ENCODE measurements around the gene ZNF445.
A peak's percentile ranks its signal among the peaks of the same experiment; 100 is the strongest.
"Not testable (repeated sequence)": the region's sequence is repeated elsewhere in the genome, so short reads cannot be mapped to it uniquely, and the experiment has no call there.

The ZNF445 gene

GRCh38 chr3:44464920-44465319, 12.6 kb downstream of the ZNF445 start:
- H3K4me3 Mint-ChIP-seq = not testable (repeated sequence)

GRCh38 chr3:44464509-44464908, 13.0 kb downstream of the ZNF445 start:
- H3K9me3 Mint-ChIP-seq = peaks cover 19% of the 10 kb centered on the region
- no peak overlapping the region for H3K4me3 Mint-ChIP-seq
- H3K4me1 Mint-ChIP-seq (ENCODE audit: low read depth) = peaks cover 8% of the 10 kb centered on the region
- H3K27ac Mint-ChIP-seq = no peak overlapping the region
- no peaks in the 10 kb centered on the region for H3K27me3 Mint-ChIP-seq
- H3K36me3 Mint-ChIP-seq (ENCODE audit: low read depth) = peaks cover 59% of the 10 kb centered on the region

More at GRCh38 chr3:44464920-44465319, 12.6 kb downstream of the ZNF445 start:
- H3K9me3 Mint-ChIP-seq = peaks cover 18% of the 10 kb centered on the region
- H3K36me3 Mint-ChIP-seq (ENCODE audit: low read depth) = peaks cover 59% of the 10 kb centered on the region
- not testable (repeated sequence) for H3K4me1 Mint-ChIP-seq (ENCODE audit: low read depth); H3K27me3 Mint-ChIP-seq; H3K27ac Mint-ChIP-seq

- H3K4me3 Mint-ChIP-seq; H3K27ac Mint-ChIP-seq; H3K4me1 Mint-ChIP-seq (ENCODE audit: low read depth); H3K27me3 Mint-ChIP-seq: not testable (repeated sequence)
- Mint-ChIP-seq H3K36me3 (ENCODE audit: low read depth) (peaks cover 80% of the 10 kb centered on the region), H3K9me3 (peaks cover 22% of the 10 kb centered on the region)
Measured at GRCh38 chr3:44460050-44460449, 17.4 kb downstream of the ZNF445 start.

- Mint-ChIP-seq H3K4me1 (ENCODE audit: low read depth) (no peaks in the 10 kb centered on the region), H3K4me3 (no peak overlapping the region), H3K36me3 (ENCODE audit: low read depth) (peaks cover 66% of the 10 kb centered on the region), H3K27ac (no peak overlapping the region), H3K27me3 (no peaks in the 10 kb centered on the region), H3K9me3 (peaks cover 9% of the 10 kb centered on the region)
Measured at GRCh38 chr3:44455318-44455717, 22.2 kb downstream of the ZNF445 start.

GRCh38 chr3:44454258-44454657, 23.2 kb downstream of the ZNF445 start:
- H3K4me3 Mint-ChIP-seq = no peak overlapping the region
- H3K27ac Mint-ChIP-seq = no peak overlapping the region
- peaks cover 66% of the 10 kb centered on the region for H3K36me3 Mint-ChIP-seq (ENCODE audit: low read depth)

GRCh38 chr3:44451441-44451840, 26.0 kb downstream of the ZNF445 start:
- no peaks in the 10 kb centered on the region for H3K4me1 Mint-ChIP-seq (ENCODE audit: low read depth)
- no peaks in the 10 kb centered on the region for H3K27me3 Mint-ChIP-seq
- H3K36me3 Mint-ChIP-seq (ENCODE audit: low read depth) = peaks cover 79% of the 10 kb centered on the region
- no peak overlapping the region for H3K4me3 Mint-ChIP-seq
- peaks cover 20% of the 10 kb centered on the region for H3K9me3 Mint-ChIP-seq
- no peak overlapping the region for H3K27ac Mint-ChIP-seq

More at GRCh38 chr3:44454258-44454657, 23.2 kb downstream of the ZNF445 start:
- Mint-ChIP-seq H3K4me1 (ENCODE audit: low read depth) (no peaks in the 10 kb centered on the region), H3K9me3 (peaks cover under 1% of the 10 kb centered on the region), H3K27me3 (no peaks in the 10 kb centered on the region)

GRCh38 chr3:44446929-44447328, 30.5 kb downstream of the ZNF445 start:
- no peak overlapping the region for H3K27ac Mint-ChIP-seq
- H3K4me3 Mint-ChIP-seq = no peak overlapping the region
- H3K27me3 Mint-ChIP-seq = no peaks in the 10 kb centered on the region
- H3K9me3 Mint-ChIP-seq = peaks cover 23% of the 10 kb centered on the region
- peaks cover 11% of the 10 kb centered on the region for H3K4me1 Mint-ChIP-seq (ENCODE audit: low read depth)
- peaks cover 78% of the 10 kb centered on the region for H3K36me3 Mint-ChIP-seq (ENCODE audit: low read depth)

- no peak overlapping the region for H3K4me3 Mint-ChIP-seq
- H3K27me3 Mint-ChIP-seq = no peaks in the 10 kb centered on the region
- H3K9me3 Mint-ChIP-seq = peaks cover 24% of the 10 kb centered on the region
- peaks cover 23% of the 10 kb centered on the region for H3K4me1 Mint-ChIP-seq (ENCODE audit: low read depth)
- no peak overlapping the region for H3K27ac Mint-ChIP-seq
- peaks cover 77% of the 10 kb centered on the region for H3K36me3 Mint-ChIP-seq (ENCODE audit: low read depth)
Measured at GRCh38 chr3:44445786-44446185, 31.7 kb downstream of the ZNF445 start.

GRCh38 chr3:44444896-44445691, 32.4 kb downstream of the ZNF445 start:
- Mint-ChIP-seq H3K27me3 (no peaks in the 10 kb centered on the region), H3K27ac (peak overlapping the region; percentile 37), H3K4me3 (no peak overlapping the region), H3K4me1 (ENCODE audit: low read depth) (peaks cover 30% of the 10 kb centered on the region), H3K9me3 (peaks cover 24% of the 10 kb centered on the region), H3K36me3 (ENCODE audit: low read depth) (peaks cover 74% of the 10 kb centered on the region)

GRCh38 chr3:44444437-44444836, 33.0 kb downstream of the ZNF445 start:
- peak overlapping the region; percentile 37 for H3K27ac Mint-ChIP-seq

GRCh38 chr3:44442596-44443309, 34.7 kb downstream of the ZNF445 start:
- peaks cover 42% of the 10 kb centered on the region for H3K4me1 Mint-ChIP-seq (ENCODE audit: low read depth)
- peak overlapping the region; percentile 33 for H3K27ac Mint-ChIP-seq
- H3K9me3 Mint-ChIP-seq = peaks cover 12% of the 10 kb centered on the region
- H3K36me3 Mint-ChIP-seq (ENCODE audit: low read depth) = peaks cover 55% of the 10 kb centered on the region
- H3K4me3 Mint-ChIP-seq = no peak overlapping the region
- no peaks in the 10 kb centered on the region for H3K27me3 Mint-ChIP-seq

More at GRCh38 chr3:44444437-44444836, 33.0 kb downstream of the ZNF445 start:
- H3K4me1 Mint-ChIP-seq (ENCODE audit: low read depth) = peaks cover 36% of the 10 kb centered on the region
- H3K9me3 Mint-ChIP-seq = peaks cover 24% of the 10 kb centered on the region
- no peaks in the 10 kb centered on the region for H3K27me3 Mint-ChIP-seq
- peaks cover 70% of the 10 kb centered on the region for H3K36me3 Mint-ChIP-seq (ENCODE audit: low read depth)
- no peak overlapping the region for H3K4me3 Mint-ChIP-seq

GRCh38 chr3:44439499-44440295, 37.8 kb downstream of the ZNF445 start:
- no peaks in the 10 kb centered on the region for H3K27me3 Mint-ChIP-seq
- H3K36me3 Mint-ChIP-seq (ENCODE audit: low read depth) = peaks cover 30% of the 10 kb centered on the region
- H3K9me3 Mint-ChIP-seq = peaks cover 4% of the 10 kb centered on the region
- H3K27ac Mint-ChIP-seq = peak overlapping the region; percentile 88
- peak overlapping the region; percentile 66 for H3K4me3 Mint-ChIP-seq
- peaks cover 42% of the 10 kb centered on the region for H3K4me1 Mint-ChIP-seq (ENCODE audit: low read depth)

- Mint-ChIP-seq H3K4me3 (no peak overlapping the region), H3K27me3 (no peaks in the 10 kb centered on the region), H3K36me3 (ENCODE audit: low read depth) (peaks cover 21% of the 10 kb centered on the region), H3K9me3 (peaks cover 4% of the 10 kb centered on the region), H3K27ac (no peak overlapping the region), H3K4me1 (ENCODE audit: low read depth) (peaks cover 40% of the 10 kb centered on the region)
Measured at GRCh38 chr3:44437800-44438199, 39.7 kb downstream of the ZNF445 start.

GRCh38 chr3:44436181-44436580, 41.3 kb downstream of the ZNF445 start:
- no peak overlapping the region for H3K4me3 Mint-ChIP-seq
- no peaks in the 10 kb centered on the region for H3K9me3 Mint-ChIP-seq
- H3K4me1 Mint-ChIP-seq (ENCODE audit: low read depth) = peaks cover 24% of the 10 kb centered on the region
- no peaks in the 10 kb centered on the region for H3K27me3 Mint-ChIP-seq
- H3K27ac Mint-ChIP-seq = no peak overlapping the region
- peaks cover 9% of the 10 kb centered on the region for H3K36me3 Mint-ChIP-seq (ENCODE audit: low read depth)
